Measurements from ENCODE around the gene TYW1.
"Not testable (repeated sequence)": the region's sequence is repeated elsewhere in the genome, so short reads cannot be mapped to it uniquely, and the experiment has no call there.

The TYW1 gene

GRCh38 chr7:67264000-67264399 is 267.4 kb downstream of the TYW1 start:
- H3K4me3 ChIP-seq (ENCODE audit: control insufficient read depth in 1 of 7, extremely low read depth in 1 of 7, insufficient read depth in 4 of 7, low read depth in 2 of 7, low read length in 6 of 7); H3K27ac ChIP-seq (ENCODE audit: insufficient read depth in 1 of 2, low read depth in 1 of 2, low read length in 2 of 2, poor library complexity in 1 of 2, severe bottlenecking in 2 of 2); CTCF ChIA-PET; H3K9me3 ChIP-seq (ENCODE audit: control extremely low read depth in 1 of 5, control insufficient read depth in 4 of 5, insufficient read depth in 2 of 5, low read depth in 1 of 5, low read length in 4 of 5); H3K36me3 ChIP-seq (ENCODE audit: control insufficient read depth in 4 of 4, insufficient read depth in 4 of 4, low read length in 3 of 4); H3K27me3 ChIP-seq (replicated peaks in 2 of 5; ENCODE audit: control insufficient read depth in 4 of 5, insufficient read depth in 5 of 5, low read length in 4 of 5); DNase-seq; POLR2A ChIA-PET; H3K4me1 ChIP-seq (ENCODE audit: control extremely low read depth in 1 of 4, control insufficient read depth in 4 of 4, insufficient read depth in 4 of 4, low read length in 3 of 4): not testable (repeated sequence)
- 100% methylated on average over 1 of the region's 2 CpGs for WGBS (ENCODE audit: insufficient coverage)

- CTCF ChIA-PET, POLR2A ChIA-PET: not testable (repeated sequence)
Measured at GRCh38 chr7:67266070-67266469, 269.4 kb downstream of the TYW1 start.

GRCh38 chr7:67267914-67268313 is 271.3 kb downstream of the TYW1 start:
- no peaks in the 10 kb centered on the region for H3K9me3 ChIP-seq (ENCODE audit: control extremely low read depth in 1 of 5, control insufficient read depth in 4 of 5, insufficient read depth in 2 of 5, low read depth in 1 of 5, low read length in 4 of 5)
- CTCF ChIA-PET = no interaction called here
- POLR2A ChIA-PET = no interaction called here
- peaks cover 0 to 2% (median 0%) of the 10 kb centered on the region in 4 experiments for H3K36me3 ChIP-seq (ENCODE audit: control insufficient read depth in 4 of 4, insufficient read depth in 4 of 4, low read length in 3 of 4)
- no peak overlapping the region for H3K4me3 ChIP-seq (ENCODE audit: control insufficient read depth in 1 of 7, extremely low read depth in 1 of 7, insufficient read depth in 4 of 7, low read depth in 2 of 7, low read length in 6 of 7)
- H3K4me1 ChIP-seq (ENCODE audit: control extremely low read depth in 1 of 4, control insufficient read depth in 4 of 4, insufficient read depth in 4 of 4, low read length in 3 of 4) = no peaks in the 10 kb centered on the region
- H3K27ac ChIP-seq (ENCODE audit: insufficient read depth in 1 of 2, low read depth in 1 of 2, low read length in 2 of 2, poor library complexity in 1 of 2, severe bottlenecking in 2 of 2) = no peak overlapping the region
- 76% methylated on average over 2 of the region's 7 CpGs for WGBS (ENCODE audit: insufficient coverage)
- H3K27me3 ChIP-seq (replicated peaks in 2 of 5; ENCODE audit: control insufficient read depth in 4 of 5, insufficient read depth in 5 of 5, low read length in 4 of 5) = no peaks in the 10 kb centered on the region
- no peak for DNase-seq

More at GRCh38 chr7:67266070-67266469, 269.4 kb downstream of the TYW1 start:
- H3K27ac ChIP-seq (ENCODE audit: insufficient read depth in 1 of 2, low read depth in 1 of 2, low read length in 2 of 2, poor library complexity in 1 of 2, severe bottlenecking in 2 of 2); DNase-seq; H3K27me3 ChIP-seq (replicated peaks in 2 of 5; ENCODE audit: control insufficient read depth in 4 of 5, insufficient read depth in 5 of 5, low read length in 4 of 5); H3K36me3 ChIP-seq (ENCODE audit: control insufficient read depth in 4 of 4, insufficient read depth in 4 of 4, low read length in 3 of 4); H3K4me1 ChIP-seq (ENCODE audit: control extremely low read depth in 1 of 4, control insufficient read depth in 4 of 4, insufficient read depth in 4 of 4, low read length in 3 of 4); H3K4me3 ChIP-seq (ENCODE audit: control insufficient read depth in 1 of 7, extremely low read depth in 1 of 7, insufficient read depth in 4 of 7, low read depth in 2 of 7, low read length in 6 of 7); H3K9me3 ChIP-seq (ENCODE audit: control extremely low read depth in 1 of 5, control insufficient read depth in 4 of 5, insufficient read depth in 2 of 5, low read depth in 1 of 5, low read length in 4 of 5): not testable (repeated sequence)
- 100% methylated on average over 1 of the region's 3 CpGs for WGBS (ENCODE audit: insufficient coverage)

- H3K36me3 ChIP-seq (ENCODE audit: control insufficient read depth in 4 of 4, insufficient read depth in 4 of 4, low read length in 3 of 4); DNase-seq; H3K4me1 ChIP-seq (ENCODE audit: control extremely low read depth in 1 of 4, control insufficient read depth in 4 of 4, insufficient read depth in 4 of 4, low read length in 3 of 4); H3K27ac ChIP-seq (ENCODE audit: insufficient read depth in 1 of 2, low read depth in 1 of 2, low read length in 2 of 2, poor library complexity in 1 of 2, severe bottlenecking in 2 of 2); H3K4me3 ChIP-seq (ENCODE audit: control insufficient read depth in 1 of 7, extremely low read depth in 1 of 7, insufficient read depth in 4 of 7, low read depth in 2 of 7, low read length in 6 of 7); CTCF ChIA-PET; H3K9me3 ChIP-seq (ENCODE audit: control extremely low read depth in 1 of 5, control insufficient read depth in 4 of 5, insufficient read depth in 2 of 5, low read depth in 1 of 5, low read length in 4 of 5); POLR2A ChIA-PET; H3K27me3 ChIP-seq (replicated peaks in 2 of 5; ENCODE audit: control insufficient read depth in 4 of 5, insufficient read depth in 5 of 5, low read length in 4 of 5): not testable (repeated sequence)
- no CpG with 5 or more reads among the region's 2 CpGs for WGBS (ENCODE audit: insufficient coverage)
Measured at GRCh38 chr7:67269916-67270315, 273.3 kb downstream of the TYW1 start.

Measured in common myeloid progenitor, CD34-positive (primary cell).